Activated T-cell treated with anti-CD3 and anti-CD28 coated beads for 48 hours (primary cell): ENCODE data around the gene MED12L.
A peak's percentile ranks its signal among the peaks of the same experiment; 100 is the strongest.
"Not testable (repeated sequence)": the region's sequence is repeated elsewhere in the genome, so short reads cannot be mapped to it uniquely, and the experiment has no call there.

Experiments
- DNase-seq: peaks from one replicate; pipeline ENCODE4 v3.0.0-alpha.2; 2020; ENCODE audit warnings: low read depth

MED12L gene, protein sequence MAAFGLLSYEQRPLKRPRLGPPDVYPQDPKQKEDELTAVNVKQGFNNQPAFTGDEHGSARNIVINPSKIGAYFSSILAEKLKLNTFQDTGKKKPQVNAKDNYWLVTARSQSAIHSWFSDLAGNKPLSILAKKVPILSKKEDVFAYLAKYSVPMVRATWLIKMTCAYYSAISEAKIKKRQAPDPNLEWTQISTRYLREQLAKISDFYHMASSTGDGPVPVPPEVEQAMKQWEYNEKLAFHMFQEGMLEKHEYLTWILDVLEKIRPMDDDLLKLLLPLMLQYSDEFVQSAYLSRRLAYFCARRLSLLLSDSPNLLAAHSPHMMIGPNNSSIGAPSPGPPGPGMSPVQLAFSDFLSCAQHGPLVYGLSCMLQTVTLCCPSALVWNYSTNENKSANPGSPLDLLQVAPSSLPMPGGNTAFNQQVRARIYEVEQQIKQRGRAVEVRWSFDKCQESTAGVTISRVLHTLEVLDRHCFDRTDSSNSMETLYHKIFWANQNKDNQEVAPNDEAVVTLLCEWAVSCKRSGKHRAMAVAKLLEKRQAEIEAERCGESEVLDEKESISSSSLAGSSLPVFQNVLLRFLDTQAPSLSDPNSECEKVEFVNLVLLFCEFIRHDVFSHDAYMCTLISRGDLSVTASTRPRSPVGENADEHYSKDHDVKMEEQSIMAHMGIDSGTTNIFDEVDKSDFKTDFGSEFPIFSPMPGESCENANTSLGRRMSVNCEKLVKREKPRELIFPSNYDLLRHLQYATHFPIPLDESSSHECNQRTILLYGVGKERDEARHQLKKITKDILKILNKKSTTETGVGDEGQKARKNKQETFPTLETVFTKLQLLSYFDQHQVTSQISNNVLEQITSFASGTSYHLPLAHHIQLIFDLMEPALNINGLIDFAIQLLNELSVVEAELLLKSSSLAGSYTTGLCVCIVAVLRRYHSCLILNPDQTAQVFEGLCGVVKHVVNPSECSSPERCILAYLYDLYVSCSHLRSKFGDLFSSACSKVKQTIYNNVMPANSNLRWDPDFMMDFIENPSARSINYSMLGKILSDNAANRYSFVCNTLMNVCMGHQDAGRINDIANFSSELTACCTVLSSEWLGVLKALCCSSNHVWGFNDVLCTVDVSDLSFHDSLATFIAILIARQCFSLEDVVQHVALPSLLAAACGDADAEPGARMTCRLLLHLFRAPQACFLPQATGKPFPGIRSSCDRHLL (N-terminal part only)

DNA sequence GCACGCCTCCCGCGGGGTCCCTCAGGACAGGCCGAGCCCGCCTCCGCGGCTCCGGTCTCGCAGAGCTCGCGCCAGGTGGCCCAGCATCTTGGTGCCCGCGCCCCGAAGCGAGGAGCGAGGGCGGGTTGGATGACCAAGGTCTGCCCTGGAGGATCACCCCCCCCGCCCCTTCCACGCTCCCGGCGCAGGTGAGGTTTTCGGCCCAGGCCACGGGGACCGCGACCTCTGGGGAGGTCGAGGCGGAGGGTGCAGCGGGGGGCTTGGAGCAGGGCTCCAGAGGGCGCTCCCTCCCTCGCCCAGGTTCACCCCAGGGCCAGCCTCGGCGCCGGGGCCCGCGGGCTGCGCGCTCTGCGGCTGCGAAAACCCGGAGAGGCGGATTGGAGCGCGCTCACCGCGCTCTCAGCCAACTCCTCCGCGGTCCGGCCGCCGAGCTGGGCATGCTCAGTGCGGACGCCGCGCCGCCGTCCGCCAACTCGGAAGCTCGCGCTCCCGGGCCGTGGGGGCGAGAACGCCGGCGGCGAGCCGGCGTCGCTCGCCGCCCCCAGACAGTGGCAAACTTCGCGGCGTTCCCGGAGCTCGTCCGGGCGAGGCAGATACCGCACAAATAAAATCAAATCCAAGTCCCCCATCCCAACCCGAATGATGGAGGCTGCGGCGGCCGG lies at the start of gene MED12L:
TSS of gene MED12L (plus strand) at position 438 of the 662 bp plus-strand sequence. CDS start 1,263 bp downstream, outside the sequence.
- peak; percentile 64 for DNase-seq

DNA sequence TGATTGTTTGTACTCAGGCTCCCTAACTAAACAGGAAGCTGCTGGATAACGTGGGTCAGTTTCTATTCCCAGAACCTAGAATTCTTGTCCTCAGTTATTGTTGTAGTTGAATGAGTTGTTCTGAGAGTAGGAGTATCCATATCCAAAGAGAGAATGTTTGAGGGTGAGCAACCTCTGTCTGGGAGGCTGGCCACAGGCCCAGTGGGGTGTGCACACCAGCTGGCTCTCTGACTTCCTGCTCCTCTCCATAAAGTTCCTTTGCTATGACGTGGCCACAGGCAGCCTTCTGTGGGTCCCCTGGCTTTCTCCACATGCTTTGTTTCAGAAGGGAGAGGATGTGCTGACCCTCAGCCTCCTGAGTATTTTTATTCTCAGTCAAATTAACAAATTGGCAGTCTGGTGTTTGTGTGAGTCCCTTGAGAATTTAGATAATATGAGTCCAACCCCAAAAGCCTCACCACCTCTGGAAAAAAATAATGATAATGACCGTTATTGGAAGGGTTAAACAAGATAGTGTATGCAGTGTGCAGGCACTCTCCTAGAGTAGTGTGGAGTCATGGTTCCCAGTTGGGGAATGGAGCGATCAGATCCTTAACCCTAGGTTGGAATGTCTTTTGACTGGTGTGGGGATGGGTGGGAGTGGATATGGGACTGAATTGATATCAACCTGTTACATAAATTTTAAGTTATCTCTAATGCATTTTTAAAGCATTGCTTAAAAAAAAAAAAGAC lies 47.6 kb upstream of the MED12L start:
- no peak for DNase-seq

DNA sequence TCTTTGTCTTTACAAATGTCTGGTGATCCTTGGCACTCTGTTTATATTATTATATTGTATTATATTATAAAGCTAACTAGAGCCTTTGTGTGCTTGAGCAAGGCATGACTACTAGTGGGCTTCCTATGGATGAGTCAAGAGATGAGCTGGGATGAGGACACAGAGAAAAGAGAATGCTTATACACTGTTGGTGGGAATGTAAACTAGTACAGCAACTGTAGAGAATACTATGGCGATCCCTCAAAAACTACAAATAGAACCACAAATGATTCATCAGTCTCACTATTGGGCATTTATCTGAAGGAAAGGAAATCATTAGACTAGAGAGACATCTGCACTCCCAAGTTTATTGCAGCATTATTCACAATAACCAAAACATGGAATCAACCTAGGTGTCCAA lies 40.8 kb upstream of the MED12L start:
- DNase-seq, result no peak

DNA sequence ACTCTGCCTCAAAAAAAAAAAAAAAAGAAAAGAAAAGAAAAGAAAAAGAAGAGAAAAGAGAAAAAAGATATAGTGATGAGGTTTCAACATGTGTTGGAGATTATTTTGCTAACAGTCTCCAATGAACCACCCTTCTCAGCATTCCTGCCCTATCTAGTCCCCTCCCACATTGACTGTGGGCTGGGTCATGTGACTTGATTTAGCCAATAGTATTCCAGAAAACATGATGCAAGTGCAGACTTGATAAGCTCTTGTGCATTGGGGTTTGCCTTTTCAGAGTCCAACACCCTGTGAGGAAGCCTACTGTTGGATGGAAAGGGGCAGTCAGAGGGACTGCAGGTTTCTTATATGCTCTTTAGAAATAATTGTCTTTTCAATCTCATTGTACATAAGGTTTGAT lies 37.8 kb upstream of the MED12L start:
- DNase-seq, result no peak

DNA sequence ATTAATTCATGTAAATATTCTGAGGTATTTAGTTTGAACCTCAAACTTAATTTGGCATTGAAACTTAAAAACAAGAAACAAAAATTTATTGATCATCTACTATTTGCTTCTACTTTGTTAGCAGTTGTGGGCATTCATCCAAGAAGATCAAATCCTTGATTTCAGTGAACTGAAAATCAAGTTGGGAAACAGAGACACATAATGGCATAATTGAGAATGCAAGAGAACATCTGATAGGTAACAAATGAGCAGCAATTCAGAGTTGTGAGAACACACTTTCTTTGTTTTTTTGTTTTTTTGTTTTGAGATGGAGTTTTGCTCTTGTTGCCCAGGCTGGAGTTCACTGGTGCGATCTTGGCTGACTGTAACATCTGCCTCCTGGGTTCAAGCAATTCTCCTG lies 33.9 kb upstream of the MED12L start:
- DNase-seq, result no peak

DNA sequence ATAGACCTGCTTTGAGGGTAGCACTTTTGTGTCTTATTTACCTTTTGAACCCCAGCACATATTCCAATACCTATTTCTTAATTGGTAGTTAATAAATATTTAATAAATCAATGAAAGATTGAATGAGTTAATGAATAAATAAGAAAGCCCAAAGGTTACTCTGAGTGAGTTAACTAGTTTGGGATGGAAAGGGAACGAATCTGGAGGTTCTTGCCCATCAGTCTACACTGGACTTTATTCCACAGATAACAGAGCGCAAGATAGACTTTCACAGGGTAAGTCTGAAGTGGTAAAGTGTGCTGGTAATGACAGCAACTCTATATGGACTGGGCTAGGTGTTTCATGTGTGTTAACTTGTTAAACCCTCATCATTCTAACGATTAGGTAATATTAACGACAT lies 33.1 kb upstream of the MED12L start:
- DNase-seq, result no peak

DNA sequence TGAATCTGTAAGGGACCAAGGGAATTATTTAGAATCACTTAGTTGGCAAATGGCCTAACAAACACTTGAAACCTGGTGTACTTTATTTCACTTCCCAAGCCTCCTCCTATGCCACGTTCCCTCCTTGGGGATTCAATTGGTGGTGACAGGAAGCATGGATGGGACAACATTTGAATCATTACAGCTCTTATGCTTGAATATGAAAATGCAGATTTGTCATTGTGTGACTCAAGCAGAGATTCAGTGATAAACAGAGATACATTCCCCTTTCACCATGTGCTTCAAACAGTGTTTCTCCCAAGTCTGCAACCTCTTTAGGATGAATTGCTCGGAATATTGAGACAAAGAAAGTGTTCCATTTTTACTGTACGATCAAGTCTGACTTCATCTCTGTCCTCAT lies 32.7 kb upstream of the MED12L start:
- no peak for DNase-seq

DNA sequence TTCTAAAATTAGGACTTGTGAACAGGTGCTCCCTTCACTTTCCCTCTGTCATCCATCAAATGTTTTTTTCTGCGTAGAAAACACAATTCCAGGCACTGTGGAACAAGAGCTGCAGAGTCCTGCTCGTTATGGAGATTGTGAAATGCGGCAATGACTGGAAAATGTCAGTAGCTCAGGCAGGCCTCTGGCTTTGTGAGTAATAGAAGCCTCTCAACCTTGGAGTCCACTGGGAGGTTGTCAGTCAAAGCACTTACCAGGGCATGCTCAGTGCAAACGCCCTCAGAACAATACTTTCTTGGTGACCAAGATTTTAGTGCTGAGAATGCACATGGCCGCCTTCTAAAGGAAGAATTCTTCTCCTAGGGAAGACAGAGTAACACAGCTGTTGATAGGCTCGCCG lies 26.7 kb upstream of the MED12L start:
- no peak for DNase-seq

DNA sequence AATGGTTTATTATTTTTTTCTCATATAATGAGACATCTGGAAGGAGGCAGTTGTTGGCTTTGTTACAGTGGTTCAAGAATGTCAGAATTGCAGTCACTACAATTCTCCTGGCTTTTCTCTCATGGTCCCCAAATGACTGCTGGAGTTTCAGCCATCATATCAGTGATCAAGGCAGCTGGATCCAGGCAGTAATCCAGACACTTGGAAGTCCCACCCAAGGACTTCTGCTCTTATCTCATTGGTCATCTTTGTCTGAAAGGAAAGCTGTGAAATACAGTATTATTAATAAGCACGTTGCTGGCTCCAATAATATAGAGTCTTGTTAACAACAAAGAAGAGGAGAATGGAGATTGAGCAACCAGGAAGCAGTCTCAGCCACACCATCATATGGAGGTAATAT lies 22.9 kb upstream of the MED12L start:
- no peak for DNase-seq

DNA sequence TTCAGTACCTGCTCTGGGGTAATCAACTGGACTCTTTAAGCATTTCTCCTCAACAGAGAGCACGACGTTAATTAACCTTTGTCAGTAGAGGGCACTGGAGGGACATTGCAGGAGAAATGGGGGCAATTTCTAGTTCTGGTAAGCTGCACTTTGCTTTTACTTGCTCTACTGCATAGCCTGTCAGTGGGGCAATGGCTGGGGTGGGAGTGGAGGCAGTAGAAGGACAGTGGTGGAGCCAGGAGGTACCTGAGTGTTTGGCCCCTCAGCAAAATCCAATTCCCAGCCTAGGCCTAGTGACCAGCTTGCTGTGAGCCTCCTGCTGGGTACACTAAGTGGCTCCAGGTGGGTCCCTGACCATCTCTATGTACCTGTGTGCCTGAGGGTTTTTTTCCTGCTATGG lies 18.3 kb upstream of the MED12L start:
- DNase-seq, result no peak

DNA sequence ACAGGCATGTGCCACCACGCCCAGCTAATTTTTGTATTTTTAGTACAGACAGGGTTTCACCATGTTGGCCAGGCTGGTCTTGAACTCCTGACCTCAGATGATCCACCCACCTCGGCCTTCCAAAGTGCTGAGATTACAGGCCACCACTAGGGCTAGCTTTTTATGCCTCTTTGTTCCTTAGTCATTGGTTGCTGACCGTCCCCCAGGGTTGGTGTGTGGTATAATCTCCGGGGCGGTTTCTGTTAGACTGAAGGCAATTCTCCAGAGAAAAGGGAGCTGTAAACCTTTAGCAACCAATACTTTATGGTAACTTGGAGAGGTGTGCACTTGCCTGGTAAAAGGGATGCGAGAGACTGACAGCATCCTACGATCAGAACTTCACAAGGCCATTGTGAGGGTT lies 12.6 kb upstream of the MED12L start:
- not testable (repeated sequence) for DNase-seq

DNA sequence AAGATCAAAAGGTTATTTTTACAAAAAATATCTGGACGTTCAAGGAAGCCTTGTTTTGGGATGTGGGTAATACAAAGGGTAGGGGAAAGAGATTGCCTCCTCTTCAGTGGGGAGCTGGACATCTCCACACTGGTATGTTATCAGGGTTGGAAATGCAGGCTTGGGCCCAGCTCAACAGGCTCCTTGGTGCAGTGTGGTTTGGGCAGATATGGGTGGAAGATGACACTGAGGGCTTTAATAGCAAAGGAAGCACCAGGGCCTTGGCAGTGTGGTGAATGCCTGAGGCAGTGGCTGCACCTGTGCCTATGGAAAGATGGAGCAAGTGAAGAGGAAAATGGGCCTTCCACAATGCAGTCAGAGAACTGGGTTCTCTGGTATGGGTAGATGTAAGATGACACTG lies 11.2 kb upstream of the MED12L start:
- no peak for DNase-seq

DNA sequence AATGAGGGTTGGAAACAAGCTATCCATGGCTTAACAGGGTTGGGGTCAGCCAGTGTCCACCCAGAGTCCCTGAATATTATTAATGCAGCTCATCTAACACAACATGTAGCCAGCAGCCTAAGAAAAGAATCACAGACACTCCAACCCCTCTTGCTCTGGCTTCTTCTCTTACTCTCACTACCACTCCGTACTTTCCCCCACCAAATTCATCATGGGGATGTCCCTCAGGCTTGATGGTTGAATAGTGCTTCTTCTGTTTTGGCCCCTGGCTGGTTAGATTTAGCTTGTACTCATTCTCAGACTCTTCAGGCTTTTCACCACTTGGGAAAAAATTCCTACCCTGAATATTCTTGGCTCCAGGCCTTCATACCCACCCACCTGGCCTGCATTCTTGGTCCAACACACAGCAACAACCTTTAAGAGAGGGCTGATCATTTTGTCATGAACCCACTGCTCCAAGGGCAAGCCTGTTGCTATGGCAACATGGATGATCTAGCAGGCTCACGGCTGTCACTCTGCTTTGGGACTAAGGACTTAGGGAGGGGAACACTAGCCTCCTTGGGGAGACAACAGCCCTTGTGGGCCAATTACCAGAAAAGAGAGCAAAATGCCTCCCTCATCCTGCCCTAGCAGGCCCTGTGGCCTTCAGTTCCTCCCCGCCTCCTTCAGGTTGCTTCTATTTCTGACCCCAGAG lies 9.4 kb upstream of the MED12L start:
- no peak for DNase-seq

DNA sequence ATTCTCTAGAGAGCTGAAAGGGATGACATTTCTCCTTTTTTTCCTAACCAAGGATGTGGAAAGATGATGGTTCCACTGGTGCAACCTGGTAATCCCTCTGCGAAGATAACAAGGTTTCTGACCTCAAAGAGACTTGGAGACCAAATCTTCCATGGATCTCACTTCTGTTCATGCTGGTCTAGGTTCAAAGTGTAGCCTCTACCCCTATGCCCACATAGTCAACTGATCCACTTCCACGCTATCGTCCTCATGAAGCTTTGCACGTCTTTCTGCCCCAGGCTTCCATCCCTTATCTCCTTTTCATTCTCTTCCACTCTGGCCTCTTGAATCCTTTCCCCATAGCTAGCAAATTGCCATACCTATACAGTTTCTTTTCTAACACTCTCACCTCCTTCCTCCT lies 8.8 kb upstream of the MED12L start:
- DNase-seq, result no peak

DNA sequence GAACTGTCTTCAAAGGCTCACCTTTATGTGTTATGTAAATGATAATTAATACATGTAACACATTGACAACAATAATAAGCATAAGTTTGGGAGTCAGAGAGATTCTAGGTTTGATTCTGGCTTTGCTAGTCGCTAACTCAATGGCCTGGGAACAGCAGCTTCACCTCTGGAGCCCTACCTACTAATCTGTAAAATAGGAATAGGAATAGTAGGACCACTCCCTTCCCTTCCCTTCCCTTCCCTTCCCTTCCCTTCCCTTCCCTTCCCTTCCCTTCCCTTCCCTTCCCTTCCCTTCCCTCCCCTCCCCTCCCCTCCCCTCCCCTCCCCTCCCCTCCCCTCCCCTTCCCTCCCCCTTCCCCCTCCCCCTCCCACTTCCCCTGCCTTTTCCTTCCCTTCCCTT lies 4.4 kb upstream of the MED12L start:
- DNase-seq, result not testable (repeated sequence)

DNA sequence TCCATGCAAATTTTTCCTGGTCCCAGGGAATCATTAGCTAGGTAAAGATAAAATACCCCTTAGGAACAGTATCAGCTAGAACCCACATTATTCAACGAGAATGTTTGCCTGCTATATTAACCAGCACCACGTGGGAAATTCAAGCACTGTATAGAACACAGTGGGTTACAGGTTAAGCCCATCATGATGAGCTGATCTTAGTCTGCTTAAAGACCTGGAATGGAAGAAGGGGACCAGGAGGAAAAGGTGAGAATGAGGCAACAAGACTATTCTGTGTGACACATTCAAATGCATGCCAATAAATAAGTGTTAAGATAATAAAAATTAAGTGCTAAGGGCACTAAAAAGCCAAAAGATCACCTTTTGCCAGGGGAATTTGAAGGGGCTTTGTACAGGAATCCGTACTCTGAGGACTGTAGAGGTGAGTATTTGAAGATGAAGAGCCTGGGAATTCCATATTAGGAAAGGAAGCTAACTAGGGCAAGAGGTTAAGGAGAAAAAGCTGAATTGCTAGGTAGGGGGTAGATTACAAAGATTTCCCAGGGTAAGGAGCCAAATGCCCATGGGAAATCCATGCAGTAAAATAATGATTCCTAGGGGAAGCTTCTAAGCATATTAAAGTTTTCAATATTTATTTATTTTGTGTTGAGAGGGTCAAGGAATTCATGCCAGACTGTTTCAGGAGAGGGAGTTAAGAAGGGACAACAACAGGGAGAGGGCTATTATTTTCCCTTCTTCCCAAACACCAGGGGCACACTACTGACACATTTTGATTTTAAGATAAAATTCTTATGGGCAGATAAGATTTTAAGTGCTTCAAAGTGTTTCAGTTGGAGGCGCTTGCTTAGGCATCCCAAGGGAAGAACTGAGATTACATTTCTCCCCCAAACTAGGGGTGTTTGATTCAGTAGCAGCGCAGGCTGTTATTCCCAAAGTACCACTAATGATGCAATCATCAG lies 2.3 kb upstream of the MED12L start:
- no peak for DNase-seq

DNA sequence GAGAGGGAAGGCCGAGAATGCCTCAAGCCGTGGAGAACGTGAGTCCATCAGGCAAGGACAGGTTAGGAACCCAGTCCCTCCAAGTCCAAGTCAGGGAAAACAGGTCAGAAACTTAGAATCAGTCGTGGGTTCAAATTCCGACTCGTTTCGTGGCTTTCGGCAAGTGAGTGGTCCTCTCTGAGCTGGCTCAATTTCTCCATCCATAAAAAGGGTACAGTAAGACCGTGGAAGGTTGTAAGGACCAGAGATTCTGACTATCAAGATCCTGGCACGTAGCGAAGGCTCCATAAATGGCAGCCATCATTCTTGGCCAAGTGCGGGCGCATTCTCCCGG lies 604 bp upstream of the MED12L start:
- DNase-seq, result no peak

DNA sequence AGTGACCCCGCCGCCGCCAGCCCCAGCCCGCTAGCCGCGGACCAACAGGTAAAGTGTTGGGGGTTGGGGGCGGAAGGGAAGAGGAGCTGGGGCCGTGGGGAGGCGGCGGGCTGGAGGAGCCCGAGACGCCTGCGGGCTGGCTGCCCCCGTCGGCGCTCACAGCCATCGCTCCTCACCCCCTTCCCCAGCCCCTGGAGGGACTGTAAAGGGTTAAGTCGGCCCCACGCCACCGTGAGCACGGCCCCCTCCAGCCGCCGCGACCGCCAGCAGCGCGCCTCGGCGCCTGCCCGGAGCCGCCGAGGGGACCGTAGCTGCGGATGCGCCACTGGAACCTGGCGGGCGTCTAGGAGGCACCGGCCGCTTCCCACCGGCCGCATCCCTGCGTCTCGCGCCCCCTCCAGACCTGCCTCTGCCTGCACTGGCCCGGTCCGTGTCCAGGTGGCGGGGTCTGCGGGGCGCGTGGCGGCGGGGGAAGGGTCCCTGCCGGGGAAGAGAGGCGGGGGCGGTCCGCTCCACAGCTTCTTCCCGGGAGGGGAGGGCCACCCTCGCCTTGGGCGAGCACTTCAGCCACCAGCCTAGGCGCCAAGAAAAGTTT lies 522 bp downstream of the MED12L start:
- DNase-seq, result peak; percentile 11
